Heart left ventricle (tissue), 11 donors: ENCODE data around the gene DDC. TPM values are rescaled to one million over a fixed set of nuclear protein-coding genes. Genes with fewer than 3 reads are reported as not detected.

Experiments
- polyA plus RNA-seq, 2 donors: library from polyadenylated mRNA; stranded (reverse); fragments of 200-250 nt; gene quantifications; one replicate each; pipeline ENCODE4 v1.2.3, GENCODE V29; 2013
- total RNA-seq, 9 donors: library from RNA; depleted of rRNA in 2 of 9; stranded (reverse); fragments of >200 nt in 2 of 9; fragmentation: NEBNext Ultra II Directional in 3 of 9; extraction: Animal tissue kit (Norgen Biotek cat#: 25700) in 3 of 9; gene quantifications; one replicate each; pipeline versions ENCODE4 v1.1.0 to v1.2.4, GENCODE V29; 2016 to 2023
- donor health status: ischemic (EF 13 %, LVEDD 7.1; RV severe dilation, severe dysfunction).
- donor health status: healthy with polysubstance abuse.
- donor health status: DM: no; HTN: yes; CAD: no.
- donor health status: DM: no; HTN: no; CAD: no.
- donor health status: ischemic (EF 25% LVEDD 5.7; RV mildly dilated, moderate dysfunction).
- donor health status: healthy.
- donor health status: DM: yes; HTN: yes; CAD: no.
- donor health status: PGD.
- donor health status: nonischemic (EF 23%, LVEDD 6.1; RV moderate dilation, normal function).

DDC gene
- total and polyA plus RNA-seq, 11 donors = 0.08 TPM; not detected in 10

Other genes with a start within 250 kb of the DDC start
- gene FIGNL1, start 115.1 kb downstream of the DDC start, total RNA-seq = 1 to 10 TPM; 2.9 to 5.8 (median 5.1) TPM
- gene FIGNL1, start 115.1 kb downstream of the DDC start, polyA plus RNA-seq = 1 to 10 TPM; 1.9 to 3.8 TPM
- gene GRB10, start 217.5 kb upstream of the DDC start, total RNA-seq = 10 to 100 TPM; 20.4 to 38.2 (median 29.1) TPM
- gene GRB10, start 217.5 kb upstream of the DDC start, polyA plus RNA-seq = 10 to 100 TPM; 14.7 to 21.1 TPM